ENCODE measurements around the gene KRTAP15-1. TPM values are rescaled to one million over a fixed set of nuclear protein-coding genes. Genes with fewer than 3 reads are reported as not detected.

Gene KRTAP15-1
- total RNA-seq, 2 donors from 2014 or later = not detected

DNA sequence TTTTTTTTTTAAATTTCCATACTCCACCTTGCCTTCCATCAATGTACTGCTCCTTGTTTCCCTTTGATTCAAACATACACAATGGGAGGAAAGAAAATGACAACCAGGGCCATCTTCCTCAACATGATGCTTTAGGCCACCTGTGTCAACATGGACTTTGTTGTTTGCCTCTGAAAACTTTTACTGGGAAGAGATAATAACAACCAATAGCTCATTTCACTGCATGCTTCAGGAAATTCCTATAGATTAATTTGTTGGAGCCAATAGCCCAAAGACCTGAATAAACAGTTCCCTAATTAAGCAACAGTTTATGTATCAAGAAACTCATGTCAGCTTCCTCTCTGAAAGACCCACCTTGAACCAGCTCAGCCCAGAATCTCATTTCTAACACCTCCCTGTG lies 3.2 kb downstream of the KRTAP15-1 start:
- no peak for DNase-seq (ENCODE audit: low spot score)
- ATAC-seq (ENCODE audit: insufficient number of reproducible peaks, low FRiP score, low read depth) = no peak
- Histone ChIP-seq H3K9me3 (no peaks in the 10 kb centered on the region), H3K4me1 (ENCODE audit: control insufficient read depth in 1 of 2, low read depth in 2 of 2) (no peaks in the 10 kb centered on the region), H3K4me3 (no peak overlapping the region), H3K36me3 (no peaks in the 10 kb centered on the region), H3K27ac (no peak overlapping the region), H3K27me3 (replicated peaks; ENCODE audit: insufficient read depth) (no peaks in the 10 kb centered on the region)
- TF ChIP-seq, protein P1, sequence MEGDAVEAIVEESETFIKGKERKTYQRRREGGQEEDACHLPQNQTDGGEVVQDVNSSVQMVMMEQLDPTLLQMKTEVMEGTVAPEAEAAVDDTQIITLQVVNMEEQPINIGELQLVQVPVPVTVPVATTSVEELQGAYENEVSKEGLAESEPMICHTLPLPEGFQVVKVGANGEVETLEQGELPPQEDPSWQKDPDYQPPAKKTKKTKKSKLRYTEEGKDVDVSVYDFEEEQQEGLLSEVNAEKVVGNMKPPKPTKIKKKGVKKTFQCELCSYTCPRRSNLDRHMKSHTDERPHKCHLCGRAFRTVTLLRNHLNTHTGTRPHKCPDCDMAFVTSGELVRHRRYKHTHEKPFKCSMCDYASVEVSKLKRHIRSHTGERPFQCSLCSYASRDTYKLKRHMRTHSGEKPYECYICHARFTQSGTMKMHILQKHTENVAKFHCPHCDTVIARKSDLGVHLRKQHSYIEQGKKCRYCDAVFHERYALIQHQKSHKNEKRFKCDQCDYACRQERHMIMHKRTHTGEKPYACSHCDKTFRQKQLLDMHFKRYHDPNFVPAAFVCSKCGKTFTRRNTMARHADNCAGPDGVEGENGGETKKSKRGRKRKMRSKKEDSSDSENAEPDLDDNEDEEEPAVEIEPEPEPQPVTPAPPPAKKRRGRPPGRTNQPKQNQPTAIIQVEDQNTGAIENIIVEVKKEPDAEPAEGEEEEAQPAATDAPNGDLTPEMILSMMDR (IDR thresholded peaks at IDR 0.05) = no peak

DNA sequence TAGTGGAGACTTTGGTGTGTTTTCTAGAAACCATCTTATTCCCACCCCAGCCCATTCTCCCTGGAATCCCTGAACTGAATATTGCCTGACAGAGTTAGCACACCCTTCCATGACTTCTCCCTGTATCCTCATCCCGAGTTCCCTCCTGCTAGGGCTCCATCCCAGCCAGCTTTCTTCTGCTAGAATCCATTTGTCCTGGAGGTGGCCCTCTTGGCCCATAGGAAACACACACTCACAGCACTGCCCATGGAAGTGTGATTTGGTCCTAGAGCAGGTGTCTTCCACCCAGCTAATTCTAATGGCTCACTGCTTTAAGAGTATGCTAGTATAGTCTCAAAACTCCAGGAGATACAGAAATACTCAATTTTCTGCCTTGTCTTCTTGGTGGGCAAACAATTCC lies 4.1 kb downstream of the KRTAP15-1 start:
- Histone ChIP-seq H3K36me3 (no peaks in the 10 kb centered on the region), H3K27ac (no peak overlapping the region), H3K4me3 (no peak overlapping the region), H3K27me3 (replicated peaks; ENCODE audit: insufficient read depth) (no peaks in the 10 kb centered on the region), H3K4me1 (ENCODE audit: control insufficient read depth in 1 of 2, low read depth in 2 of 2) (no peaks in the 10 kb centered on the region), H3K9me3 (no peaks in the 10 kb centered on the region)
- no peak for ATAC-seq (ENCODE audit: insufficient number of reproducible peaks, low FRiP score, low read depth)
- TF ChIP-seq, protein P1 (IDR thresholded peaks at IDR 0.05) = no peak
- DNase-seq (ENCODE audit: low spot score) = no peak

DNA sequence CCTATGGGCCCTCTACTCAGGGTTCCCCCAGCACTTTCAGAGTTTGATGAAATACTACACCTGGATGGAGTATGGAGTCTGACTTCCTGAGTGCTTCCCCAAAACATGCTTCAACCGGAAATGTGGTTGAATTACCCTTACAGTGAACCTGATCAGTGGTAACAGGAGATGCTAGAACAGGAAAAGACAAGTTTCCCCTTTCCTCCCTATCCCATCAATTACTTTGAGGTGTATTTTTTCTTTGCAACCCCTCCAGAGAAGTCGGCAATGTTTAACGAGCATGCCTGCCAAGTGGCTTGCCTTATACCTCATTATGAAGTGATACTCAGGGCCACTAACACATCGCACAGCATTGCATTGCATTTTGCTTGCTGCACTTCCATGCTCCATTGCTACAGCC lies 7.0 kb downstream of the KRTAP15-1 start:
- no peak overlapping the region for H3K27ac ChIP-seq
- TF ChIP-seq, protein P1 (IDR thresholded peaks at IDR 0.05) = no peak
- ATAC-seq (ENCODE audit: insufficient number of reproducible peaks, low FRiP score, low read depth) = no peak
- H3K4me1 ChIP-seq (ENCODE audit: control insufficient read depth in 1 of 2, low read depth in 2 of 2) = no peaks in the 10 kb centered on the region
- no peaks in the 10 kb centered on the region for H3K9me3 ChIP-seq
- no peak overlapping the region for H3K4me3 ChIP-seq
- no peak for DNase-seq (ENCODE audit: low spot score)
- H3K36me3 ChIP-seq = no peaks in the 10 kb centered on the region
- H3K27me3 ChIP-seq (replicated peaks; ENCODE audit: insufficient read depth) = no peaks in the 10 kb centered on the region

DNA sequence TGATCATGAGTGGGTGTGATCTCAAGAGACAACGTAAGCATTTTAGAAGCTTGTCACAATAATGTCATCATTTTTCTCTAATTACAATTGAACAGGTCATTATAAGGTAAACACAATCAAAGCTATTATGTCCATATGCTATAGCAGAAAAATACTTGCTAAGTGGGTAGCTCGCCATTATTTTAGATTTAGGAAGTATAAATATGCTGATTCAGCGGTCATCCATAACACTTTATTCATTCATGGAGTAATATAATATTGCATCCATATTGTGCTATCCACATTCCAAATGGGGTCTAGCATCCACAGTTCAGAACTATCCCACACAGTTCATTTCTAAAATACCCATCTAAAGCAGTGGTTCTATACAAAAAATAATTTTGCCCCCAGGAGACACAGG lies 8.4 kb downstream of the KRTAP15-1 start:
- no peak overlapping the region for H3K27ac ChIP-seq
- no peaks in the 10 kb centered on the region for H3K36me3 ChIP-seq
- no peak for DNase-seq (ENCODE audit: low spot score)
- no peaks in the 10 kb centered on the region for H3K9me3 ChIP-seq
- TF ChIP-seq, protein P1 (IDR thresholded peaks at IDR 0.05) = no peak
- H3K4me3 ChIP-seq = no peak overlapping the region
- H3K4me1 ChIP-seq (ENCODE audit: control insufficient read depth in 1 of 2, low read depth in 2 of 2) = no peaks in the 10 kb centered on the region
- ATAC-seq (ENCODE audit: insufficient number of reproducible peaks, low FRiP score, low read depth) = no peak
- no peaks in the 10 kb centered on the region for H3K27me3 ChIP-seq (replicated peaks; ENCODE audit: insufficient read depth)

DNA sequence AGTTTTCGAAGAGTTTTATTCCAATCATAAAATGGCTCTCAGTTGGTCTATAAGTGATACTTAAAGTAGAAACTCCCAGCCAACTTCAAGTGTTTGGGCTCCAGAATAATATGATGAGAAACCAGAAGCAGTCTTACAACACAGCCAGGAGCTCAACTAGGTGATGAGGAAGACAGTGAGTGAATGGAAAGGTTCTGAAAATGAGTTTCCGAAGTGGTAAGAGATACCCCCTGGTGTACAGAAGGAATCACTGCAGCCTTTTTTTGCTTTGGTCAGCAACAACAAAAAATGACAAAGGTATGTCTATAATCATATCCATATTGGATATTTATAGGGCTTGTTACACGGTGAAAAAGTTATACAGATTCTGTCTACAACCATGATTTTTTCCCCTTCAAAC lies 23.6 kb downstream of the KRTAP15-1 start:
- Histone ChIP-seq H3K36me3 (no peaks in the 10 kb centered on the region), H3K4me3 (no peak overlapping the region), H3K9me3 (no peaks in the 10 kb centered on the region), H3K27me3 (replicated peaks; ENCODE audit: insufficient read depth) (no peaks in the 10 kb centered on the region), H3K4me1 (ENCODE audit: control insufficient read depth in 1 of 2, low read depth in 2 of 2) (no peaks in the 10 kb centered on the region), H3K27ac (no peak overlapping the region)
- ATAC-seq (ENCODE audit: insufficient number of reproducible peaks, low FRiP score, low read depth) (no peak), DNase-seq (ENCODE audit: low spot score) (no peak)
- TF ChIP-seq, protein P1 (IDR thresholded peaks at IDR 0.05) = peak; percentile 20
